GM12892 (cell line): Measurements from ENCODE around the gene C21orf58. TPM values are rescaled to one million over a fixed set of nuclear protein-coding genes. Genes with fewer than 3 reads are reported as not detected.
"Not testable (repeated sequence)": the region's sequence is repeated elsewhere in the genome, so short reads cannot be mapped to it uniquely, and the experiment has no call there.

Experiments
- DNase-seq: peaks from one replicate; pipeline ENCODE4 v3.0.0; 2011; ENCODE audit not compliant: insufficient read length
- FAIRE-seq: peaks from 2 replicates; lab custom pipeline; 2011; peaks lifted over from hg19 to GRCh38; lab: Jason Lieb, UNC
- POLR2A ChIP-seq: IDR thresholded peaks from 2 replicates; pipeline ENCODE4 v1.6.1; 2011; ENCODE audit warnings: low read depth, low read length, control low read depth
- POLR2AphosphoS5 ChIP-seq: IDR thresholded peaks from 2 replicates; pipeline ENCODE4 v1.6.1; 2011; ENCODE audit warnings: low read depth, low read length, control low read depth
- TAF1 ChIP-seq: IDR thresholded peaks from 2 replicates; pipeline ENCODE4 v1.6.1; 2011; ENCODE audit warnings: low read depth, mild to moderate bottlenecking, control low read depth, low read length, borderline replicate concordance
- polyA plus RNA-seq: library from polyadenylated mRNA; unstranded; fragments of >200 nt; gene quantifications from one replicate; pipeline ENCODE4 v1.2.1, GENCODE V29; 2012; ENCODE audit warnings: missing spikeins, inconsistent platforms; ENCODE audit not compliant: missing spikeins

The C21orf58 gene
- 7.1 TPM for polyA plus RNA-seq

DNA sequence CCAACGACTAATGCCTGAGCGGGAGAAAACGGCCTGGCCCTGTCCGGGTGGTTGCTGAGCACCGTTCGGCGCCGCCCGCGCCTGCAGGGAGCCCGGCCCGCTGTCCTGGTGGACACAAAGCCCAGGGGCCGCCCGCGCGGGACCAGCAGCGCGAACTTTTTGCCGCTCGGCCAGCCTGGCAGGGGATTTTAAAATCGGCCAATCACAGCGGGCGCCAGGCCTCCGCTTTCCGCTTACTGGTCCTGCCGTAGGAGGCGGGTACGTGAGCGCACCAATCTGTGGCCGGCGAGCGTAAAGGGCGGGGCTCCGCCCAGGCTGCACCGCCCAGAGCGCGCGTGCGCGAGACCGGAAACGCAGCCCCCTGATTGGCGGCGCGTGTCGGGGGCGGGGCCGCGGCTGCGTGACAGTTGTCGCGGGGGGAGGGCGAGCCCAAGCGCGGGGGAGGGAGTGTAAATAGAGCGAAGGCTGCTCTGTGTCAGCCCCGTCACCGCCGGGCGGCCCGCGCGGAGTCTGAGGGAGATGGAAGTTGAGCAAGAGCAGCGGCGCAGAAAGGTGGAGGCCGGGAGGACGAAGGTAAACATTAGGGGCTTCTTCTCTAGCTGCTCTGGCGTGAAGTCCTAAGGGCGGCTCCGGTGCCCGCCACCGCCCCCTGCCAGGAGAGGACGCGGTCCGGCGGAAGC lies at the start of gene C21orf58, which contains the start of gene PCNT:
Gene C21orf58, minus strand, starts transcription at position 161 of the 680 bp plus-strand sequence. CDS start 1,132 bp downstream, outside the sequence.
Gene PCNT, plus strand, starts transcription at position 447 of the 680 bp plus-strand sequence. Its CDS starts 73 bp downstream, at position 520.
- TF ChIP-seq TAF1 (peak; percentile 57; the same call in 1 of the 2 replicates), POLR2AphosphoS5 (peak; percentile 63; the same call in 1 of the 2 replicates), POLR2A (peak; percentile 77)
- peak; percentile 95 for DNase-seq
- FAIRE-seq: peak; percentile 97

DNA sequence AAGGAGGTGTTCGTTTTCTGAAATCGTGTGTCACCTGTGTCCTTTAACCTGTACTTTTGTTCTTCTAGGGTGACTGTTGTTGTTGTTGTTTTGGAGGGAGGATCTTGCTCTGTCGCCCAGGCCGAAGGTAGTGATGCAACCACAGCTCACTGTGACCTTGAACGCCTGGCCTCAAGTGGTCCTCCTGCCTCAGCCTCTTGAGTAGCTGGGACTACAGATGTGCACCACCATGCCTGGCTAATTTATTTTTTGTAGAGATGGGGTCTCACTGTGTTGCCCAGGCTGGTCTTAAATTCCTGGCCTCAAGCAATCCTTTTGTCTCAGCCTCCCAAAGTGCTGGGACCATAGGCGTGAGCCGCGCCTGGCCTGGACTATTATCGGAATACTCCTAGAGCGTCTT lies 49.3 kb upstream of the C21orf58 start:
- FAIRE-seq, DNase-seq: not testable (repeated sequence)

DNA sequence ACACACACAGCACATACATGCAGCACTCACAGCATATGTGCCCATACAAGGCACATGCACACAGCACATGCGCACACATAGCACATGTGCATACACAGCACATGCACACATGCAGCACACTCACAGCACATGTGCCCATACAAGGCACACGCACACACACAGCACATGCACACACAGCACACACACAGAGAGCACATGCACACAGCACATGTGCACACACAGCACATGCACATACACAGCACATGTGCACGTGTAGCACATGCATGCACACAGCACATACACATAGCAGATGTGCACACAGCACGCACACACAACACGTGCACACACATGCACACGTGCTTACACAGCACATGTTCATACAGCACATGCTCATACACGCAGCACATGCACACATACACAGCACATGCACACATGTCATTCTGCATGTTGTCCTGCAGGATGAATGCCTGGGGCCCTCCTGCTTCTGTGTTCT lies 48.4 kb upstream of the C21orf58 start:
- no peak for DNase-seq

DNA sequence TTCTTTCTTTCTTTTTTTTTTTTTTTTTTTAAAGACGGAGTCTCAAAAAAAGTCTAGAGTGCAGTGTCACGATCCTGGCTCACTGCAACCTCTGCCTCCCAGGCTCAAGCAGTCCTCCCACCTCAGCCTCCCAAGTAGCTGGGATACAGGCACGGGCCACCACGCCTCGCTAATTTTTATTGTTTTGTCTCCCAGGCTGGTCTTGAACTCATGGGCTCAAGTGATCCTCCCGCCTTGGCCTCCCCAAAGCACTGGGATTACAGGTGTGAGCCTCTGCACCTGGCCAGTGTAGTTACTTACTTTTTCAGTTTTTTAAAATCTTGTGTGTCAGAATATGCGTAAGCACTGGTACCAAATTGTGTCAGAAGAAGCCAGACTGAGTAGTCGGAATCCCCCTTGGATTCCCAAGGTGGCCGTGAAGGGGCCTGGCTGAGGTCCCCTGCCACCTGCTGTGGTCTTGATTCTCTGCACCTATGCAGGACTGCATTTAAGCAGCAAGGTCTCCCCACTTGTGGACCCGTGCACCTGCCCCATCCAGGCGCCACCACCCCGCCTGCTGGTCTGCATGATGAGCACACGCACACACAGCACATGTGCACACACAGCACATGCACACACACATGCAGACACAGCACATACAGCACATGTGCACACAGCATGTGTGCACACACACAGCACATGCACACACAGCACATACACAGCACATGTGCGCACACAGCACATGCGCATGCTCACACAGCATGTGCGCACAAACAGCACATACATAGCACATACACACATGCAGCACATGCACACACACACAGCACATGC lies 47.7 kb upstream of the C21orf58 start:
- DNase-seq (no peak), FAIRE-seq (peak; percentile 89)
- TF ChIP-seq POLR2A: no peak
- TF ChIP-seq TAF1: no peak
- TF ChIP-seq POLR2AphosphoS5: no peak; the same call in 1 of the 2 replicates

More for the DNA sequence above, 48.4 kb upstream of the C21orf58 start:
- TF ChIP-seq TAF1: no peak
- TF ChIP-seq POLR2A: no peak
- TF ChIP-seq POLR2AphosphoS5: no peak
- FAIRE-seq: no peak

DNA sequence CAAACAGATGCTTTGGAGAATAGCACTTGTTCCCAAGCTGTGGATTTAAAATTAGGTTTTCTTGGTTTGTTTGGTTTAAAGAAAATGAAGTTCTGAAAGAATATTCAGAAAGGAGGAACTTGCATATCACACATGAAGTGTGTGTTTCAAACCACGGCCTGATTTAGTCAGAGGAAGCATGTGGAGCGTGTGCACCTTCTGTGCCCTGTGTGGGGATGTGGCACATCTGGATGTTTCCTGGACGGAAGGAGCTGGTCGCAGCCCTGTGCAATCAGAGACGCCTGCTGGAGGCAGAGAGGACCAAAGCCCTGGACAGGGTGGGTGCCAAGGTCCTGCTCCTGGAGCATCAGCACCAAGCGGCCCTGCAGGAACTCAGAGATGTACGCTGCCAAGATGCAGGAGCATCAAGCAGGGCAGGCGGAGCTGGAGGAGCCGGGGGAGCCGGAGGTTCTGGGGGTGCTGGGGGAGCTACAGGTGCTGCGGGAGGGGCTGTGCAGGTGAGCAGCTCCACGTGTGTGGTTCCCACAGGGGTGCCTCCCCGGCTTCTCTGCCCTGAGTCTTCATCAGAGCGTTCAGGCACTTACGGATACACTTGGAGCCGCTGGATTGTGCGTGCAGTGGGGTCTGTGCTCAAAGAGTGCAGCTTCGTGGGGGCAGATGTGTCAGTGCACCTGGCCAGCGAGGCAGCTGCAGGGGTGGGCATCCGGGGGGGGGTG lies 46.0 kb upstream of the C21orf58 start:
- DNase-seq (no peak), FAIRE-seq (no peak)
- TF ChIP-seq POLR2A: no peak

DNA sequence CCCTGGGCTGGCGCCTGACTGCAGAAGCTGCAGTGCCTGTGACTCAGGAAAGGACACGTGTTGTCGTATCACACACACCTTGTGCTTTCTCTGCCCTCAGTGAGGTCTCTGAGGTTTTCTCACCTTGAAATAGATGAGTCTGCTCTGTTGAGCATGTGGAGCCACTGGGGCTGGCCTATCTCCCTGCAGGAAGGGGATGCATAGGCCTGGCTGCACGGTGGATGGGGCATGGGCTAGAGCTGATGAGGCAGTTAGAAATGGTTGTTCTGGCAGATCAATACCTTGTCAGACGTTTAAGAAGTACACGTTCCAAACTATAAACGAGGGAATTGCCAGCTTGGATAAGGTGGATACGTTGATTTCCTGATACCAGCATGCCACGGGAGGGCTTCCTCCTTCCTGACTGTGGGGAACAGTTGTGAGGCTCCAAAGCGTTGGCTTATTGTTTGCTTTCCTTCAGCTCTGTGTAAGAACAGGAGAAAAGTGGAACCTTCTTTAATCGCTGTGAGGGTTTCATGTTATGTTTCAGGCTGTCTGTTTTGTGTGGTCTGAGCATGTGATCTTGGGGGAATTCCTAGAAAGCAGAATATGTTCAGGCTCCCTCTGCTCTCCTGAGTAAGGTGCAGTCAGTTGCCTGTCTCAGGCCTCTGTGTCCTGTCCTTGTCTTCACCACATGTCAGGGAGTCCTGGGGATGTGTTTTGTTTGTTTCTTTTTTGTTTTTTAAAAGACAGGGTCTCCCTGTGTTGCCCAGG lies 45.0 kb upstream of the C21orf58 start:
- DNase-seq: no peak
- peak; percentile 92 for FAIRE-seq

DNA sequence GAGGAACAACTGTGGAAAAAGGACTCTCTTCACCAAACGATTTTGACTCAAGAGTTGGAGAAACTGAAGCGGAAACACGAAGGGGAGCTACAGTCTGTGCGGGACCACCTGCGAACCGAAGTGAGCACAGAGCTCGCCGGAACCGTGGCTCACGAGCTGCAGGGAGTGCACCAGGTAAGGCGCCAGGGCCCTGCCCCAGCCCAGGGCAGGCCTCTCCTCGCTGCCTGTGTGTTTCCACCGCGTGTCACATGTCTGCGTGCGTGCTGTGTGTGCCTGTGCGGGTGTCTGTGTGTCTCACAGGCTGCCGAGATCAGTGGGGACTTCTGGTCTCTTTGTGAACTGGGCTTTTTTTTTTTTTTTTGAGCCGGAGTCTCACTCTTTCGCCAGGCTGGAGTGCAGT lies 43.3 kb upstream of the C21orf58 start:
- no peak for DNase-seq
- TF ChIP-seq TAF1 (no peak), POLR2AphosphoS5 (no peak), POLR2A (no peak)
- no peak for FAIRE-seq

More for the DNA sequence above, 45.0 kb upstream of the C21orf58 start:
- TF ChIP-seq TAF1: peak; percentile 51; the same call in 1 of the 2 replicates
- peak; percentile 81 for TF ChIP-seq POLR2AphosphoS5
- peak; percentile 62 for TF ChIP-seq POLR2A

DNA sequence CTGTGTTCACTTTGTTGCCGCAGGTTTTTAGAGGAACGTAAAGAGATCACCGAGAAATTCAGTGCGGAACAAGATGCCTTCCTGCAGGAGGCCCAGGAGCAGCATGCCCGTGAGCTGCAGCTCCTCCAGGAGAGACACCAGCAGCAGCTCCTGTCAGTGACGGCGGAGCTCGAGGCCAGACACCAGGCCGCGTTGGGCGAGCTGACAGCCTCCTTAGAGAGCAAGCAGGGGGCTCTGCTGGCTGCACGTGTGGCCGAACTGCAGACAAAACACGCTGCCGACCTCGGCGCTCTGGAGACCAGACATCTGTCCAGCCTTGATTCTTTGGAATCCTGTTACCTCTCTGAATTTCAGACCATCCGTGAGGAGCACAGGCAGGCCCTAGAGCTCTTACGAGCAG lies 42.9 kb upstream of the C21orf58 start:
- DNase-seq: no peak
- FAIRE-seq: no peak
- TF ChIP-seq TAF1: no peak

DNA sequence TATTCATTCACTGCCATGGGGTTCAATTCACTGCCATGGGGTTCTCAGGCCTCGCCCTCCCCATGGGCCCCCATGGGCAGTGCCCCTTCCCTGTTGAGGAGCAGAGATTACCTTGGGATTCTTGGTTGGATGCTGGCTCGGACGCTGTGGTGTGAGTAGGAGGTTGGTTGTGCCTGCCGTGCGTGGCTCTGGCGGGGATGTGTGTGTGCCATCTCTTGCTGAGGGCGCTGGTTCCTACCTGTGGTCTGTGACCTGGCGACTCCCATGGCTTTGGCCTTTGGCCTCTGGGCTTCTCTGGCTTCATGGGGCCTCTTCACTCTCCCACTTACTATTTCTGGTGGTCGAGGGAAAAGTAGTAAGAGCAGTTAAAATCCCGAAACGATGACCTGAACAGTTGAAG lies 42.4 kb upstream of the C21orf58 start:
- DNase-seq: no peak
- TF ChIP-seq POLR2A: no peak
- TF ChIP-seq TAF1: no peak
- no peak for TF ChIP-seq POLR2AphosphoS5
- no peak for FAIRE-seq

DNA sequence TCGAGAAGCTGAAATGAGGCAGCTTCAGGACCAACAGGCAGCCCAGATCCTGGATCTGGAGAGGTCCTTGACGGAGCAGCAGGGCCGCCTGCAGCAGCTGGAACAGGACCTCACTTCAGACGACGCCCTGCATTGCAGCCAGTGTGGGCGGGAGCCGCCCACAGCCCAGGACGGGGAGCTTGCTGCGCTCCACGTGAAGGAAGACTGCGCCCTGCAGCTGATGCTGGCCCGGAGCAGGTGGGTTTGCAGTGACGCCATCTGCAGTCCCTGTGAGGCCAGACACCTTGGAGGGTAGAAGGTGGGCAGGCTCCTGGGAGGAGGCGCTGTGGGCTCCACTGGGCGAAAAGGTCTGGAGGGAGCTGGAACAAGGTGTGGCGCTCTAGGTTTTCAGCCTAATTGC lies 40.0 kb upstream of the C21orf58 start:
- no peak for FAIRE-seq
- no peak for TF ChIP-seq TAF1
- no peak for TF ChIP-seq POLR2A
- no peak for TF ChIP-seq POLR2AphosphoS5

DNA sequence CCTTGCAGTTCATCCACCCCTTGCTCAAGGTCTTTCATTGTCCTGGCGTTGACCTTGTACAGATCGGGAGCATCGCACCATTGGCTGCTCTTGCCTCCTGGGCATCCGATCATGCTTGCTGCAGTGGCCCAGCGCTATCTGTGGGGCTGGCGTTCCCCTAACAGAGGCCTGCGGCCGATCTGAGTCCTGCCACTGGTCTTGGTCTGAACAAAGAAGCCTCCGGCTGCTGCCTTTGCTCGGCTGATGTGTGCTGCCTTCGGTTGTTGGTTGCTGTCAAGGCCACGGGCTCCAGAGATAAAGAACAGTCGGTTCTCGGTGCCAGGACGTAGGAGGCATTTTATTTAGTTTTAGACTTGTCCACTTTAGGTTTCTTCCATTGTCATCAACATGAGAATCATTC lies 39.3 kb upstream of the C21orf58 start:
- TF ChIP-seq POLR2A: no peak
- TF ChIP-seq POLR2AphosphoS5: no peak
- TF ChIP-seq TAF1: no peak
- DNase-seq: no peak
- no peak for FAIRE-seq

More for the DNA sequence above, 40.0 kb upstream of the C21orf58 start:
- no peak for DNase-seq

DNA sequence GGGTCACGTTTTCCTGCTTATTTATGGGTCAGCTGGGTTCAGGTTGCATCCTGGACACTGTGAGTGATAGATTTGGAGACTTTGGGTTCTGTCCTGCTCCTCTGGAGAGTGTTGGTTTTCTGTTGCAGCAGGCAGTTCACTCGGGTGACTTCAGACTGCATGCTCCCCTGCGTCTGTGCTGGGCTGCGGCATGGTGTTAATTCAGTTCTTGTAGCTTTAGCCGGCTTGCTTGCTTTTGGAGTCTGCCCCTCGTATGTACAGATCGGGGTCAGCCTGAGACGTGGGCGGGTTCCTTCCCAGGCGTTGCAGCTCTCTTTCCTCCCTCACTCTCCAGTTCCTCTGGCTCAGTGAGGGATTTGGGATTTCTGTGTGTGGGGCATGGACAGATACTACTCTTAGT lies 38.3 kb upstream of the C21orf58 start:
- DNase-seq: no peak
- no peak for FAIRE-seq
- TF ChIP-seq POLR2AphosphoS5: no peak
- no peak for TF ChIP-seq POLR2A
- no peak for TF ChIP-seq TAF1
